Keratinocyte (primary cell): ENCODE data around the gene HCFC1. TPM values are rescaled to one million over a fixed set of nuclear protein-coding genes. Genes with fewer than 3 reads are reported as not detected.

Experiments used
- DNase-seq: peaks from one replicate; pipeline ENCODE4 v3.0.0-alpha.2; 2011; ENCODE audit warnings: low read depth, missing footprints, low spot score
- FAIRE-seq: peaks from 2 replicates; lab custom pipeline; 2011; peaks lifted over from hg19 to GRCh38; lab: Jason Lieb, UNC
- H2AFZ ChIP-seq: 2 replicates; pipeline ENCODE4 v1.6.0; 2012; ENCODE audit warnings: low read length, control low read depth, inconsistent platforms; ENCODE audit not compliant: control insufficient read depth
- H3K27ac ChIP-seq: 2 replicates; pipeline ENCODE4 v1.5.1; 2011; ENCODE audit warnings: low read length; ENCODE audit not compliant: control insufficient read depth, insufficient read depth
- H3K27me3 ChIP-seq: 3 replicates; pipeline ENCODE4 v1.6.0; 2011; ENCODE audit warnings: low read length; ENCODE audit not compliant: control insufficient read depth, insufficient read depth; ENCODE audit errors: extremely low read depth
- H3K36me3 ChIP-seq, 2 experiments: 2 replicates in 1 of 2; 3 replicates in 1 of 2; pipeline ENCODE4 v1.5.1; 2011; ENCODE audit warnings: low read length in 2 of 2, mild to moderate bottlenecking in 1 of 2; ENCODE audit not compliant: control insufficient read depth in 2 of 2, insufficient read depth in 2 of 2; ENCODE audit errors: extremely low read depth in 1 of 2
- H3K4me1 ChIP-seq: 3 replicates; pipeline ENCODE4 v1.5.1; 2011; ENCODE audit warnings: low read length; ENCODE audit not compliant: control insufficient read depth, insufficient read depth; ENCODE audit errors: extremely low read depth
- H3K4me2 ChIP-seq: 3 replicates; pipeline ENCODE4 v1.6.0; 2011; ENCODE audit warnings: low read depth, low read length; ENCODE audit not compliant: control insufficient read depth, insufficient read depth; ENCODE audit errors: extremely low read depth
- H3K4me3 ChIP-seq, 3 experiments: fragments of 200-600 bp in 1 of 3; sonication (generic) in 1 of 3; 2 replicates in 2 of 3; 3 replicates in 1 of 3; pipeline ENCODE4 v1.5.1; 2011 to 2016; ENCODE audit warnings: low read length in 3 of 3, mild to moderate bottlenecking in 3 of 3, control low read depth in 2 of 3, inconsistent platforms in 1 of 3, low read depth in 1 of 3, mixed read lengths in 1 of 3, mixed run types in 1 of 3, moderate library complexity in 1 of 3; ENCODE audit not compliant: control insufficient read depth in 2 of 3, insufficient read depth in 2 of 3; ENCODE audit errors: extremely low read depth in 1 of 3
- H3K79me2 ChIP-seq: 2 replicates; pipeline ENCODE4 v1.6.0; 2012; ENCODE audit warnings: low read length; ENCODE audit not compliant: control insufficient read depth, insufficient read depth
- H3K9ac ChIP-seq: 3 replicates; pipeline ENCODE4 v1.6.0; 2011; ENCODE audit warnings: low read length; ENCODE audit not compliant: control insufficient read depth, insufficient read depth; ENCODE audit errors: extremely low read depth
- H3K9me1 ChIP-seq: 3 replicates; pipeline ENCODE4 v1.6.0; 2011; ENCODE audit warnings: low read length; ENCODE audit not compliant: control insufficient read depth, insufficient read depth; ENCODE audit errors: extremely low read depth
- H3K9me3 ChIP-seq: 2 replicates; pipeline ENCODE4 v1.5.1; 2012; ENCODE audit warnings: low read depth, low read length; ENCODE audit not compliant: control insufficient read depth
- H4K20me1 ChIP-seq: 3 replicates; pipeline ENCODE4 v1.6.0; 2011; ENCODE audit warnings: low read length; ENCODE audit not compliant: control insufficient read depth, insufficient read depth; ENCODE audit errors: extremely low read depth
- EZH2 ChIP-seq: IDR thresholded peaks from one replicate; pipeline ENCODE4 v1.6.1; 2012; ENCODE audit warnings: inconsistent platforms, mild to moderate bottlenecking, low read length, moderate library complexity
- dilution Hi-C: fragments of 300-500 bp; cut with MboI; formaldehyde crosslinking; loops from one replicate; pipeline ENCODE4 v1.7.0; 2020; ENCODE audit warnings: low sequenced_read_pairs; ENCODE audit not compliant: extremely low pct_ligation_motif_present
- polyA plus RNA-seq, 5 experiments: library from polyadenylated mRNA; depleted of rRNA in 3 of 5; stranded (reverse) in 3 of 5; stranded (forward) in 1 of 5; unstranded in 1 of 5; fragments of >200 nt; gene quantifications; 1 replicate in 1 of 5; 2 replicates in 3 of 5; 3 replicates in 1 of 5; pipeline versions ENCODE4 v1.2.1 to v1.2.3, GENCODE V29; 2011 to 2012; ENCODE audit warnings: missing spikeins in 2 of 5, low read depth in 1 of 5, low replicate concordance in 1 of 5
- TF ChIP-seq, protein P1 (sequence below), 3 experiments: IDR thresholded peaks in 1 of 3; conservative IDR thresholded peaks in 1 of 3; optimal IDR thresholded peaks in 1 of 3; 2 replicates in 2 of 3; 3 replicates in 1 of 3; pipeline versions ENCODE3 to v1.5.1; 2011; ENCODE audit warnings: low read length in 3 of 3, mild to moderate bottlenecking in 3 of 3, moderate library complexity in 2 of 3, control low read depth in 1 of 3, inconsistent platforms in 1 of 3; ENCODE audit not compliant: insufficient read depth in 2 of 3; ENCODE audit errors: extremely low read depth in 1 of 3

Gene HCFC1
- polyA plus RNA-seq, 1 donor (not counting 4 experiments of a cell fraction or from before 2014, with no cell fraction given), result 2.7 TPM

DNA sequence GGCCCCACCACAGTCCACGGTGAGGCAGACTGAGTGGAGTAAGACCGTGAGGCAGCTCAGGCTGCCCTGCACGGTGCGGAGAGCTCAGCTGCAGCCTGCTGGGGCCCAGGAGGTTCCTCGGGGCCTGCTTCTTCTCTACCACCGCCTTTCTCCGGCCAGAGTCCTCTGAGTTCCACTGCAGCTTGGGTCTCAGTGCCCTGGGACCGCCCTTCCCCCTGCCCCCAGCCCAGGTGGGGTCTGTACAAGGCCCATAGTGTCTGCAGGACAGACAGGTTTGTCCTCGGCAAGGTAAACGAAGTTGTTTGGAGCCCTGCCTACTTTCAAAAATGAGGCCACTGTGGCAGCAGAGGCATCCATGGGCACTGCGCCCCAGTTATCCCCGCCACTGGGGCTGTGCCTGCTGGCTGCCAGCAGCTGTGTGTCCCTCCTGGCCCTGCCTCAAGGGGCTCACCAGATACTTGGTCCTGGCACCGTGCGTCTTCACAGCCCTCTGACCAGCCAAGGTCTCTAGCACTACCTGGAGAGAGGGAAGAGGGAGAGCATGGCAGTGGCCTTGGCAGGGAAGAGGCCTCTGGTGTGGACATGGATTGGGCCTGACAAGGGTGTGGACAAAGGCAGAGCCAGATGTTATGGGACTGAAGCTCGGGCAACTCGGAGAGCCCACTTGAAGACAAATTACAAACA, 44.1 kb upstream of the HCFC1 start:
- dilution Hi-C loops, result no loop called here
- no peak overlapping the region for H2AFZ ChIP-seq
- no peak for DNase-seq

DNA sequence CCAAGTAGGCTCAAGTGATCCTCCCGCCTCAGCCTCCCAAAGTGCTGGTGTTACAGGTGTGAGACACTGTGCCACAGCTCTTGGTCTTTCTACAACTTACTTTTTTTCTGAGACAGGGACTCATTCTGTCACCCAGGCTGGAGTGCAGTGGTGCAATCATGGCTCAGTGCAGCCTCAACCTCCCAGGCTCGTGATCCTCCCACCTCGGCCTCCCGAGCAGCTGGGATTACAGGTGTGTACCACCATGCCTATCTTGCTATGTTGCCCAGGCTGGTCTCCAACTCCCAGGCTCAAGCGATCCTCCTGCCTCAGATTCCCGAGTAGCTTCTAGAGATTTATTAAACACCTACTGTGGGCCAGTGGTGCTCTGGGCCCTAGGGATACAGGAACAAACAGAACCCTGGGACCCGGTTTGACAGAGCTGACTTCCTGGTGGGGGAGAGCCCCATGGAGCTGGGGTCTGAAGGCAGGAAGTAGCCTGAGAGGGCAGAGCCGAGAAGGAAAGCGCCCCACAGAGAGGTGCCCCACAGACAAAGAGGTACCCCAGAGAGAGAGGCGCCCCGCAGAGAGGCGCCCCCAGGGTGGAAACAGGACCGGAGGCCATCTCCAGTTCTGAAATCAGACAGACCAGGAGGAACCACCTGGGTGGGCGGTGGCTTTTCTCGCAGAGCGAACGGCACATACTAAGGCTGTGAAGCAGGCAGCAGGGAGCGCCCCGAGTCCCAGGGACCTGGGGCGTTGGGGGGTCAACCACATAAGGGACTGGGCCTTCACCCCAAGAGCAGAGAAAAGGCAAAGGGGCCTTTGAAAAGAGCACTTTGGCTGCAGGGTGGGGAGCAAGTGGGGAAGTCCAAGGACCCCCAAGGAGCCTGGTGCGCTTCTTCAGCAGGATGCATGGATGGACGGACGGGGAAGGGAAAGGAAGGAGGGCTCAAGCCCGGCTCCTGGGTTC, 43.1 kb upstream of the HCFC1 start:
- H3K4me2 ChIP-seq, result no peak overlapping the region
- H3K9ac ChIP-seq, result no peak overlapping the region
- FAIRE-seq (no peak), DNase-seq (no peak)
- no peaks in the 10 kb centered on the region for H3K9me3 ChIP-seq
- H4K20me1 ChIP-seq, result no peaks in the 10 kb centered on the region
- TF ChIP-seq, protein P1, sequence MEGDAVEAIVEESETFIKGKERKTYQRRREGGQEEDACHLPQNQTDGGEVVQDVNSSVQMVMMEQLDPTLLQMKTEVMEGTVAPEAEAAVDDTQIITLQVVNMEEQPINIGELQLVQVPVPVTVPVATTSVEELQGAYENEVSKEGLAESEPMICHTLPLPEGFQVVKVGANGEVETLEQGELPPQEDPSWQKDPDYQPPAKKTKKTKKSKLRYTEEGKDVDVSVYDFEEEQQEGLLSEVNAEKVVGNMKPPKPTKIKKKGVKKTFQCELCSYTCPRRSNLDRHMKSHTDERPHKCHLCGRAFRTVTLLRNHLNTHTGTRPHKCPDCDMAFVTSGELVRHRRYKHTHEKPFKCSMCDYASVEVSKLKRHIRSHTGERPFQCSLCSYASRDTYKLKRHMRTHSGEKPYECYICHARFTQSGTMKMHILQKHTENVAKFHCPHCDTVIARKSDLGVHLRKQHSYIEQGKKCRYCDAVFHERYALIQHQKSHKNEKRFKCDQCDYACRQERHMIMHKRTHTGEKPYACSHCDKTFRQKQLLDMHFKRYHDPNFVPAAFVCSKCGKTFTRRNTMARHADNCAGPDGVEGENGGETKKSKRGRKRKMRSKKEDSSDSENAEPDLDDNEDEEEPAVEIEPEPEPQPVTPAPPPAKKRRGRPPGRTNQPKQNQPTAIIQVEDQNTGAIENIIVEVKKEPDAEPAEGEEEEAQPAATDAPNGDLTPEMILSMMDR (optimal IDR thresholded peaks at IDR 0.05 in 1 of 3, IDR thresholded peaks at IDR 0.05 in 1 of 3, conservative IDR thresholded peaks at IDR 0.05 in 1 of 3; ENCODE audit: extremely low read depth in 1 of 3, insufficient read depth in 2 of 3, low read length in 3 of 3), result no peak
- TF ChIP-seq EZH2, result no peak
- H3K4me3 ChIP-seq, result no peak overlapping the region
- no peaks in the 10 kb centered on the region for H3K9me1 ChIP-seq
- H3K27me3 ChIP-seq, result no peaks in the 10 kb centered on the region
- H3K27ac ChIP-seq, result no peak overlapping the region
- H3K36me3 ChIP-seq, result peaks cover 1 to 8% of the 10 kb centered on the region in 2 experiments
- H3K79me2 ChIP-seq, result peaks cover 22% of the 10 kb centered on the region
- H3K4me1 ChIP-seq, result no peaks in the 10 kb centered on the region
- no peak overlapping the region for H2AFZ ChIP-seq
- dilution Hi-C loops, result no loop called here

More for the DNA sequence above, 44.1 kb upstream of the HCFC1 start:
- TF ChIP-seq, protein P1 (optimal IDR thresholded peaks at IDR 0.05 in 1 of 3, IDR thresholded peaks at IDR 0.05 in 1 of 3, conservative IDR thresholded peaks at IDR 0.05 in 1 of 3; ENCODE audit: extremely low read depth in 1 of 3, insufficient read depth in 2 of 3, low read length in 3 of 3), result no peak
- TF ChIP-seq EZH2, result no peak
- no peaks in the 10 kb centered on the region for H3K9me1 ChIP-seq
- H3K27ac ChIP-seq, result no peak overlapping the region
- H3K4me2 ChIP-seq, result no peak overlapping the region
- H4K20me1 ChIP-seq, result no peaks in the 10 kb centered on the region
- H3K27me3 ChIP-seq, result no peaks in the 10 kb centered on the region
- H3K4me1 ChIP-seq, result peaks cover 4% of the 10 kb centered on the region
- no peak for FAIRE-seq
- peaks cover 22% of the 10 kb centered on the region for H3K79me2 ChIP-seq
- no peaks in the 10 kb centered on the region for H3K9me3 ChIP-seq
- peaks cover 1 to 8% of the 10 kb centered on the region in 2 experiments for H3K36me3 ChIP-seq
- H3K4me3 ChIP-seq, result no peak overlapping the region
- H3K9ac ChIP-seq, result no peak overlapping the region
